Karpas-422 (cell line): ENCODE results near the gene TPD52L1. TPM values are rescaled to one million over a fixed set of nuclear protein-coding genes. Genes with fewer than 3 reads are reported as not detected.

Experiments
- DNase-seq: peaks from one replicate; pipeline ENCODE4 v3.0.0-alpha.2; 2015
- H2AFZ ChIP-seq: fragments of 200-600 bp; sonication (generic); 2 replicates; pipeline ENCODE4 v1.6.1; 2014; ENCODE audit warnings: antibody characterized with exemption, low read length, mixed read lengths
- H3K27ac ChIP-seq: fragments of 200-600 bp; sonication (generic); 2 replicates; pipeline ENCODE4 v1.5.1; 2014; ENCODE audit warnings: mild to moderate bottlenecking, low read length, moderate library complexity
- H3K27me3 ChIP-seq: fragments of 200-600 bp; sonication (generic); 2 replicates; pipeline ENCODE4 v1.6.1; 2014; ENCODE audit warnings: low read length, mixed read lengths
- H3K36me3 ChIP-seq: fragments of 200-600 bp; sonication (generic); 2 replicates; pipeline ENCODE4 v1.6.1; 2014; ENCODE audit warnings: low read length, mixed read lengths; ENCODE audit not compliant: insufficient read depth
- H3K4me1 ChIP-seq: fragments of 200-600 bp; sonication (generic); 2 replicates; pipeline ENCODE4 v1.6.1; 2014; ENCODE audit warnings: mild to moderate bottlenecking, low read length, mixed read lengths
- H3K4me2 ChIP-seq: fragments of 200-600 bp; sonication (generic); 2 replicates; pipeline ENCODE4 v1.6.1; 2014; ENCODE audit warnings: low read length, low read depth, mild to moderate bottlenecking; ENCODE audit not compliant: poor library complexity, severe bottlenecking
- H3K4me3 ChIP-seq: fragments of 200-600 bp; sonication (generic); 2 replicates; pipeline ENCODE4 v1.5.1; 2014; ENCODE audit warnings: mild to moderate bottlenecking, antibody characterized with exemption, low read length, mixed read lengths
- H3K79me2 ChIP-seq: fragments of 200-600 bp; sonication (generic); 2 replicates; pipeline ENCODE4 v1.6.1; 2014; ENCODE audit warnings: mild to moderate bottlenecking, low read length, mixed read lengths
- H3K9ac ChIP-seq: fragments of 200-600 bp; sonication (generic); 2 replicates; pipeline ENCODE4 v1.6.0; 2014; ENCODE audit warnings: low read length
- H3K9me2 ChIP-seq: fragments of 200-600 bp; sonication (generic), shearing (Covaris generic); replicated peaks from 2 replicates; pipeline ENCODE4 v1.6.0; 2014; ENCODE audit warnings: mild to moderate bottlenecking, low read length, moderate library complexity; ENCODE audit not compliant: insufficient read depth
- H3K9me3 ChIP-seq: fragments of 300-700, 200-600 bp; sonication (generic); 2 replicates; pipeline ENCODE4 v1.6.1; 2014; ENCODE audit warnings: low read length, mixed read lengths
- H4K20me1 ChIP-seq: fragments of 200-600 bp; sonication (generic); 2 replicates; pipeline ENCODE4 v1.6.1; 2014; ENCODE audit warnings: mild to moderate bottlenecking, antibody characterized with exemption, low read length, low read depth; ENCODE audit not compliant: insufficient read depth
- total RNA-seq: library from RNA; depleted of rRNA; stranded (reverse); fragments of >200 nt; shearing (Covaris generic); gene quantifications from 2 replicates; pipeline ENCODE4 v1.2.3, GENCODE V29; 2014; ENCODE audit warnings: low replicate concordance

TPD52L1 gene
- total RNA-seq, 1 experiment from 2014 or later, result not detected

DNA sequence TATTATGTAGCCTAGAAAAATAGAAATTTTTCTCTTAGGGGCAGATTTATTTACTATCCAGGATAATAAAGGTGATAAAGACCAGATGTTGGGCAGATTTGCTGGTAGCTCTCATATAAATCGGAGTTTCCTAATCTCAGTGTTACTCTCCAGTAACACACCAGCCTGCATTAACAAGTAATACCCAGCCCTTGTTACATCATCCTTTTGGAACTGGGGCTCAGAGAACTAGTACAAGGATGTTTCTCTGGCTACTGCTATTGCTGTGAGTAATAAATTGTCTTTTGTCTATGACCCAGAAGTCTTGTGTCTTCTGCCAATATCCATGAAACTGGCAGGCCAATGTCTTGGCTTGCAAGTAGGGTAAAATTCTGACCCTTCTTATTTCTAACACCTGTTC, 16.8 kb downstream of the TPD52L1 start:
- Histone ChIP-seq H3K4me2 (no peak overlapping the region), H3K9ac (no peak overlapping the region), H3K9me3 (no peaks in the 10 kb centered on the region), H3K27me3 (no peaks in the 10 kb centered on the region), H3K79me2 (no peaks in the 10 kb centered on the region), H3K4me1 (no peaks in the 10 kb centered on the region), H3K9me2 (no peaks in the 10 kb centered on the region), H3K4me3 (no peak overlapping the region), H2AFZ (no peak overlapping the region), H3K36me3 (no peaks in the 10 kb centered on the region), H3K27ac (no peak overlapping the region), H4K20me1 (no peaks in the 10 kb centered on the region)
- DNase-seq, result no peak

- H3K27me3 ChIP-seq, result no peaks in the 10 kb centered on the region
- no peak overlapping the region for H2AFZ ChIP-seq
- H3K36me3 ChIP-seq, result no peaks in the 10 kb centered on the region
- no peaks in the 10 kb centered on the region for H3K4me1 ChIP-seq
- DNase-seq, result no peak
- no peaks in the 10 kb centered on the region for H4K20me1 ChIP-seq
- no peak overlapping the region for H3K27ac ChIP-seq
- H3K9ac ChIP-seq, result no peak overlapping the region
- no peak overlapping the region for H3K4me2 ChIP-seq
- H3K79me2 ChIP-seq, result no peaks in the 10 kb centered on the region
- H3K9me2 ChIP-seq, result no peaks in the 10 kb centered on the region
- no peaks in the 10 kb centered on the region for H3K9me3 ChIP-seq
- H3K4me3 ChIP-seq, result no peak overlapping the region
Observed at GRCh38 chr6:125173341-125174095, 19.9 kb downstream of the TPD52L1 start.

DNA sequence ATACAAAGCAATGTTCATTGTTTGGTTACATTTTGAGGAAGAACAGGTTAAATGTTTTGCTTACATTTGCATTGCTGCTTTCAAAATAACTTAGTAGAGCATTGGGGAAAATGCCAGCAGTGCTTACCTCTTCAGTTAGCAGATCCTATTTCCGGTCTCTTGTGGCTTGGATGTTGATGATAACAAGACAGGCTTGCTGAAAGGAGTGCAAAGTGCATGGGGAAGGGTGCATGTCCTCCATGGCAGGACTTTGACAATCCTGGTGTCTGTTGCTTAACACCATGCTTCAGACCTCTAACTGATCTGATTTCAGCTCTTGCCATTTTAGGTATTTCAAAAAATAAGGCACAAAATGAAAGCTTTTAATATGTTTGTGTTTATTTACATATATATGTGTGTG, 21.1 kb downstream of the TPD52L1 start:
- no peaks in the 10 kb centered on the region for H4K20me1 ChIP-seq
- no peaks in the 10 kb centered on the region for H3K9me3 ChIP-seq
- no peak overlapping the region for H3K4me2 ChIP-seq
- H3K4me3 ChIP-seq, result no peak overlapping the region
- no peak overlapping the region for H3K27ac ChIP-seq
- H3K9me2 ChIP-seq, result no peaks in the 10 kb centered on the region
- H3K36me3 ChIP-seq, result no peaks in the 10 kb centered on the region
- H3K4me1 ChIP-seq, result no peaks in the 10 kb centered on the region
- no peak overlapping the region for H3K9ac ChIP-seq
- H3K79me2 ChIP-seq, result no peaks in the 10 kb centered on the region
- no peaks in the 10 kb centered on the region for H3K27me3 ChIP-seq
- H2AFZ ChIP-seq, result no peak overlapping the region
- no peak for DNase-seq

- Histone ChIP-seq H3K4me2 (no peak overlapping the region), H3K9ac (no peak overlapping the region), H3K27me3 (no peaks in the 10 kb centered on the region), H4K20me1 (no peaks in the 10 kb centered on the region), H3K79me2 (no peaks in the 10 kb centered on the region), H3K27ac (no peak overlapping the region), H3K36me3 (no peaks in the 10 kb centered on the region), H3K4me1 (no peaks in the 10 kb centered on the region), H2AFZ (no peak overlapping the region), H3K9me2 (no peaks in the 10 kb centered on the region), H3K4me3 (no peak overlapping the region), H3K9me3 (no peaks in the 10 kb centered on the region)
- DNase-seq, result no peak
Observed at GRCh38 chr6:125175466-125176048, 22.0 kb downstream of the TPD52L1 start.

GRCh38 chr6:125182237-125183008, 28.9 kb downstream of the TPD52L1 start:
- Histone ChIP-seq H3K27me3 (no peaks in the 10 kb centered on the region), H4K20me1 (no peaks in the 10 kb centered on the region), H3K9ac (no peak overlapping the region), H3K27ac (no peak overlapping the region), H3K79me2 (no peaks in the 10 kb centered on the region), H3K9me2 (no peaks in the 10 kb centered on the region), H3K36me3 (no peaks in the 10 kb centered on the region), H2AFZ (no peak overlapping the region), H3K4me2 (no peak overlapping the region), H3K9me3 (no peaks in the 10 kb centered on the region), H3K4me1 (no peaks in the 10 kb centered on the region), H3K4me3 (no peak overlapping the region)
- DNase-seq, result no peak

- H4K20me1 ChIP-seq, result no peaks in the 10 kb centered on the region
- no peak for DNase-seq
- no peak overlapping the region for H3K27ac ChIP-seq
- H3K4me2 ChIP-seq, result no peak overlapping the region
- no peak overlapping the region for H2AFZ ChIP-seq
- H3K36me3 ChIP-seq, result no peaks in the 10 kb centered on the region
- H3K9ac ChIP-seq, result no peak overlapping the region
- no peaks in the 10 kb centered on the region for H3K79me2 ChIP-seq
- H3K27me3 ChIP-seq, result no peaks in the 10 kb centered on the region
- H3K9me3 ChIP-seq, result no peaks in the 10 kb centered on the region
- H3K4me3 ChIP-seq, result no peak overlapping the region
- no peaks in the 10 kb centered on the region for H3K4me1 ChIP-seq
- H3K9me2 ChIP-seq, result no peaks in the 10 kb centered on the region
Observed at GRCh38 chr6:125183391-125183790, 29.8 kb downstream of the TPD52L1 start.

GRCh38 chr6:125188037-125188436, 34.5 kb downstream of the TPD52L1 start:
- Histone ChIP-seq H3K4me2 (no peak overlapping the region), H2AFZ (no peak overlapping the region), H3K4me1 (no peaks in the 10 kb centered on the region), H3K27ac (no peak overlapping the region), H4K20me1 (no peaks in the 10 kb centered on the region), H3K27me3 (no peaks in the 10 kb centered on the region), H3K79me2 (no peaks in the 10 kb centered on the region), H3K36me3 (no peaks in the 10 kb centered on the region), H3K9ac (no peak overlapping the region), H3K9me2 (no peaks in the 10 kb centered on the region), H3K4me3 (no peak overlapping the region), H3K9me3 (no peaks in the 10 kb centered on the region)
- no peak for DNase-seq

DNA sequence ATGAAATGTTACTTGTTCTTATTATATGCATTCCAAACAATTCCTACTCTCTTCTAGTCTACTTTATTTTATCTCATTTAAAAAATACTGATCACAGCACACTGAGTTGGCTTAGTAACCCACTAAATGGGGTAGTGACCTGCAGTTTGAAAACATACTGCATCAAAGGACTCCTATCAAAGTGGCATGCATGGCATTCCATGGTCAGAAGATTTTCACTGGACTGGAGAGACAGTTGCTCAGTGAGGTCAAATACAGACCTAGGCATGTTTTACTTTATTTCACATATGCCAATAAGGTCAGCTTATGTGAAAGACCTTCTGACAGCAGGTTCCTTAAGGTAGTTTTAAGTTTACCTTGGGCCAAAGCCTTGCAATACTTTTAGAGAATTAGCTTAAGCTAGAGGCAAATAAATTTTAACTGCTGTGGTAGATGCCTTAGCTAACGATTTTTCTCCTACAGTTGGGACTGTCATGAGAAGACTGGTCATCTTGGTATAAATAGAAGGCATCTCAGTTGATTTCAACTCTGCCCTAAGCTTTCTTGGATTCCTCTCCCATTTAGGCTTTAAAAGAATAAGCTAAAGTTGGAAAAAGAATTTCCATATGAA, 35.1 kb downstream of the TPD52L1 start:
- no peak overlapping the region for H3K27ac ChIP-seq
- no peak for DNase-seq
- no peak overlapping the region for H3K9ac ChIP-seq

More for the DNA sequence above, 35.1 kb downstream of the TPD52L1 start:
- H3K9me3 ChIP-seq, result no peaks in the 10 kb centered on the region
- no peaks in the 10 kb centered on the region for H3K36me3 ChIP-seq
- no peak overlapping the region for H3K4me2 ChIP-seq
- no peaks in the 10 kb centered on the region for H3K27me3 ChIP-seq
- H3K4me3 ChIP-seq, result no peak overlapping the region
- no peaks in the 10 kb centered on the region for H3K4me1 ChIP-seq
- H3K79me2 ChIP-seq, result no peaks in the 10 kb centered on the region
- no peaks in the 10 kb centered on the region for H3K9me2 ChIP-seq
- no peaks in the 10 kb centered on the region for H4K20me1 ChIP-seq
- H2AFZ ChIP-seq, result no peak overlapping the region
